GM18519 (cell line): ENCODE data around the gene WNT6.

Experiments used
- ATAC-seq: cut with Tn5 transposase; IDR thresholded peaks from one replicate; pipeline ENCODE4 v1.9.1; 2021; ENCODE audit warnings: mild to moderate bottlenecking, moderate library complexity; ENCODE audit not compliant: unreplicated experiment, low FRiP score

Gene WNT6

DNA sequence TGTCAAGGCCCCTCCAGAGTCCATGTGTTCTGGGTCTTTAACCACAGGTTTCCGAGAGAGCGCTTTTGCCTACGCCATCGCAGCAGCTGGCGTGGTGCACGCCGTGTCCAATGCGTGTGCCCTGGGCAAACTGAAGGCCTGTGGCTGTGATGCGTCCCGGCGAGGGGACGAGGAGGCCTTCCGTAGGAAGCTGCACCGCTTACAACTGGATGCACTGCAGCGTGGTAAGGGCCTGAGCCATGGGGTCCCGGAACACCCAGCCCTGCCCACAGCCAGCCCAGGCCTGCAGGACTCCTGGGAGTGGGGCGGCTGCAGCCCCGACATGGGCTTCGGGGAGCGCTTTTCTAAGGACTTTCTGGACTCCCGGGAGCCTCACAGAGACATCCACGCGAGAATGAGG lies 30.3 kb downstream of the WNT6 start:
- ATAC-seq: no peak

DNA sequence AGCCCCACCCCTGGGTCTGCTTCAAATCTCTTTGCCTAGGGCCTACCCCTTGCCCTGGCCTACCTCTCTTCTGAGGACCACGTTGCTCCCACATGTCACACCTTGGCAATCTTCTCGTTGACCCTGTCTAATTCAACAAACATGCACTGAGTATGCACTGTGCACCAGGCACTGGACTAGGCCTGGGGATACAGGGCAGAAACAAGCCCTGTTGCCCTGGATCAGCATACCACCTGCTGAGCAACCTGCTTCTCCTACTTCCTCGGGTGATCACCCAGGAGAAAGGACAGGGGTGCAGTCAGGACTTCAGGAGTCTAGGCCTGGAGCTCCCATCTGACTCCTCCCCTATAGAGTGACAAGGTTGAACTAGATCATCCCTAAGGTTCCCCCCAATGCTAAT lies 30.8 kb downstream of the WNT6 start:
- no peak for ATAC-seq

GRCh38 chr2:218891275-218892135 lies 31.9 kb downstream of the WNT6 start:
- no peak for ATAC-seq

- ATAC-seq: peak; percentile 48
Observed at GRCh38 chr2:218892693-218893348, 33.2 kb downstream of the WNT6 start.

- no peak for ATAC-seq
Observed at GRCh38 chr2:218893349-218894150, 33.9 kb downstream of the WNT6 start.

DNA sequence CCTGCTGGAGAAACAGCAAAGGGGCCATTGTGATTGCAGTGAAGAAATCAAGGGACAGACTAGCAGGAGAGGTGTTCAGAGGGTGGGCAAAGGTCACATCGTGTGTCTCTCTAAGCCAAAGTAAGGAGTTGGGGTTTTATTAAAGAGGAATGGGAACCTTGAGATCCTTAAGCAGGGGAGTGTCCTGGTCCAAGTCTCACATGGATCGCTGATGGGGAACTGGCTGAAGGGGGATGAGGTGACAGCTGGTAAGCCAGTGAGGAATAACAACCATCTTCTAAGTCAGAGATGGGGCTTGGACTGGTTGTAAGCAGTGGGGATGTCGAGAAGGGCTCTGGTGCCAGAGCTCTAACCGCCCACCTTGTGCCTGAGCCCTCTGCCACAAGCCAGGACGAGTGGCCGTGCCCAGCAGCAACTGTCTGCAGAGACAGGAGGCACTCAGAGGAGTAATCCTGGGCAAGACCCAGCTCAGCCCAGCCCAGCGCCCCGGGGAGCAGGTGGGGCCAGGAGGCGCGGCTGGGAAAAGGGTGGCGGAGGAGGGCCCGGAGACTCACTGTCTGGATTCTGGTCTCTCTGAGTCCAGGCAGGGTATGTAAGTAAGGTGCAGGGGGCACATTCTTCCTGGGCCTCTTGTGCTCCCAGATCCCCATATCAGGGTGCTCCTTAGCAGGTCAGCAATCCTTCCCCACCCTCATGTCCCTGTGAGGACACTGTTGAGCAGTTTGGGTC lies 34.7 kb downstream of the WNT6 start:
- no peak for ATAC-seq

- ATAC-seq: no peak
Observed at GRCh38 chr2:218894880-218895157, 35.2 kb downstream of the WNT6 start.

GRCh38 chr2:218895326-218895725 lies 35.7 kb downstream of the WNT6 start:
- no peak for ATAC-seq

DNA sequence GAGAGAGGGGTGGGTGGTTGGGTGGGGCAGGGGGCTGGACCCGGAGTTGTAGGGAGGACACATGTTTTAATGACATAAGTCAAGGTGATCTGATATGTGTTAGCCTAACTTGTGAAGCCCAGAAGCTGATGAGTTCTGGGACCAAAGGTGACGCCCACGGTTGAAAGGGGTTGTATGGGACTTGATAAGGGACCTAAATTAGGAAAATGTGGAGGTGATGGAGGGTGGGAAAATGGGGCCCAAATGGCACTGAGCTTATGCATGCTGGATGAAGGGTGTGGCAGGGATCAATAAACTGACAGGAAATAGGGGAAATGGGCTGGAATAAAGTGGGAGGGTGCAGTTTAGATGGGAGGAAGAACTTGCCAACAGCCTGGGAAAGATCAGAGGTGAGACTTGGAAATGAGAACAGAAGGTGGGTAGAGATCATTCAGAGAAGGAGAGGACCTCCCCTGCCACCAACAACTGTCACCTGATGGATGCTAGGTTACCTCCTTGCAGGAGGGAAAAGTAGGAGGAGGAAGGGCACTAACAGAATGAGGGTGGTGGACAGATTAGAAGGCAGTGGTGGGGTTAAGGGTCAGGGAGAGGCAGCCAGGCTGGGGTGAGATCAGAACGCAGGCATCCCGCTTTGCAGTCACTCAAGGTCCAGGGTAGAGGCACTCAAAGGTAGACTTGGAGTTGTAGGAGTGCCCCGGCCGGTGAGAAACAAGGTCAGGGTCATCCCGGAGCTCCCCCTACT lies 36.3 kb downstream of the WNT6 start:
- peak; percentile 1 for ATAC-seq

DNA sequence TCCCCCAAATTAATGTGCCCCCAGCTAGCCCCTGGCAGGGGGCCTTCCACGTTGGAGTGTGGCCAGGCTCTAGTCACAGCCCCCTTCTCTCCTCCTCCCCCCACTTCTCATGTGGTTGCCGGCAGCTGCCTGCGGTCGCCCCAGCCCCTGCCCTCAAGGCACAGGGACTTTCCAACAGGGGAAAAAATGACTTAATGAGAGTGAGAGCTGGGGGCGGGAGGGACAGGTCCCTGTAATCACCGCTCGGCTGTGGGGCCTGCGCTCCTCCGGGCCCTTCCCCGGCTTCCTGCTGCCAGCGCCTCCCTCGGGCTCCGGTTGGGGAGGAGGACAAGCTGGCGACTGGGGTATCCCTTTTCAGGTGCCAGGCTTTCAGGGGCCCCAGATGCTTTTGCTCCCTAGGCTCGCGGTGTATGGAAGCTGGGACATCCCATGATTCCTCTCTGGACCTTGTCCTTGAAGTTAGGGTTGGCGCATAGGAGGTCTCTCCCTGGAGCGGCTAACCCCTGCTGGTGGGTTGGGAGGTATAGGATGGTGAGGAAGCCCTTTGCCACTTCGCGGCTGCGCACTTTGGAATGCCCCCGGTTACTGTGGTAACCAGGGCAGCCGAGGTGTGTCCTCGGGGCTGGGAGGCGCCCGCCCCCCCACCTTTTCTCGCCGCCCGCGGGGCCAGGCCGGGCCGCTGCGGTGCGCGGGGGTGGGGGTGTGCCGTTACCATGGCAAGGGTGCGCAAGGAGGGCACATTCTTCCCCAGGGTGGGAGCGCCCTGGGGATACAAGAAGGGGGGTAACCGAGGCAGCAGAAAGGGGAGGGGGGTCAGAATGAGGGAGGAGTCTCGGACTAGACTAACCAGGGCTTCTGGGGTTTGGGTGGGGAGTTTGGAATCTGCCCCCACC lies 37.1 kb downstream of the WNT6 start:
- ATAC-seq: peak; percentile 38

DNA sequence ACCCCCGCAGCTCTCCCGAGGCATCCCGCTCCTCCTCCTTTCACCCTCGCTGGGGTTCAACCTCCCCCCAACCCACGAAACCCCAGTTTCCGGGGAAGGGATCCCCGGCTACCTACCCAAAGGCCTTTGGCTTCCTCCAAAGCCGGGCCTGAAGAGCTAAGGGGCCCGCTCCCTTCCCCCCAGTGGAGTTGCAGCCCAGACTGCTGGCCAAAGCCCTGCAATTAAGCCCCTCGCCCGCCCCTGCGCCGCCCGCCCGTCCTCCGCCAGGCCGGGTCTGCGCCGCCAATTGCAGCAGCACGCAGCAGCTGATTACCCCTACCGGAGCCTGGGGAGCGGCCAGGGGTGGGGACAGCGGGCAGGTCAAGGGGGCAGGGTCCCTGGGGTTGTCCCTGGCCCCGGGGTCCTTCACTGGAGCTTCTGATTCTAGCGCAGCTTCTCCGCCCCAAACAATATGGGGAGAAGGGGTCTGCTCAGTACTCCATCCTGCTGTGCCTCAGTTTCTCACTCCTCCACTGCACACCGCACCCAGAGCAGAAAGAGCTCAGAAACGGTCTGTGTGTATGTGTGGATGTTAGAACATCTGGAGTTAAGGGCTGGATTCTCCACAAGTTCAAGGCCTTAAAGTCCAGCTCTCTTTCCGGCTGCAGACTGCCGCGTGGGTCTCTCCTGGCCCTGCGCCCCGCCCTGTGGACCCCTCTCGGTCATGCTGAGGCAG lies 37.9 kb downstream of the WNT6 start:
- no peak for ATAC-seq

DNA sequence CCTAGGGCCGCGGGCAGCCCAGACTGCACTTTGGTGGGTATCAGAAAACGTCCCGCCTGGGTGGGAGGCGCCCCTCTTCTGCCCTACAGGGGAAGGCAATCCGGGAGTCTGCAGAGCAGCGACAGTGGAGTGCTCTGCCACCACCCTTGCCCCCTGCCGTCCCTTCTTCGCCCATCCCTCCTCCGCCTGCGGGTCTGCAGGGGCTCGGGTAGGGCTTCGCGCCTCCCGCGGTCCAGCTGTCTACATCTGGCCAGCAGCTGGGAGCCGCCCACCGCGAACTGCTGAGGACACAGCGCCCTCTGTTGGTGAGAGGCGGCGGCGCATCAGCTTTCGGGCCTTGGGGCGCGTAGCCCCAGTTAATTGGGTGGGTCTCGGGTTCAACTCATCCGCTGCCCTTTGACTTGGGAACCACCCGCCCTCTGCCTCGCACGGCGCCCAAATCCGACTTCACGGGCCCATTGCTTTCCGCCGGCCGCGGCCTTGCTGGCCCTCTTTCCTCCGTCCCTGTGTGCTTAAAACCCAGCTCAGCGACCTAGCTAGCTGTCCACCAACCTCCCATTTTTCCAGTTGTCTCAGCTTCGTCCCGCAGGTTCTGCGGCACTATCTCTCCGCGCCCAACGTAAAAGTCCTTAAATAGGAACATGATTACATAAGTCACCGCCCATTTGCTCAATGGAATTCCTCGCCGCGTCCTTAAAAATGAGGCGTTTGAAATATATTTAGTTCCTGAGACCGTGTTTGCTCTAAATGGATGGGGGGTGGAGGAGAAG lies 38.7 kb downstream of the WNT6 start:
- ATAC-seq: peak; percentile 33

- no peak for ATAC-seq
Observed at GRCh38 chr2:218899147-218899546, 39.5 kb downstream of the WNT6 start.

DNA sequence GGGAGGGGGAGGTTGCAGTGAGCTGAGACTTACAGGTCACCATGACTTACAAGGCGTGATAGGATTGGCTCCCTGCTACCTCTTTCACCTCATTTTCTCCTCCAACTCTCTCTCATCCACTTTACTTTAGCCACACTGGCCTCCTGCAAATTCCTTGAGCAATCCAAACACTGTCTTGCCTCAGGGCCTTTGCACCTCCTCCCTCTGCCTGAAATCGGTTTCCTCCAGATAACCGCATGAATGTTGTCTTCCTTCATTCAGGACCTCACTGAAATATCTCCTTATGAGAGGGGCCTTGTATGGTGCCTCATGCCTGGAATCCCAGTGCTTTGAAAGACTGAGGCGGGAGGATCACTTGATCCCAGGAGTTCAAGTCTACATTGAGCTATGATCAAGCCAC lies 42.8 kb downstream of the WNT6 start:
- no peak for ATAC-seq

DNA sequence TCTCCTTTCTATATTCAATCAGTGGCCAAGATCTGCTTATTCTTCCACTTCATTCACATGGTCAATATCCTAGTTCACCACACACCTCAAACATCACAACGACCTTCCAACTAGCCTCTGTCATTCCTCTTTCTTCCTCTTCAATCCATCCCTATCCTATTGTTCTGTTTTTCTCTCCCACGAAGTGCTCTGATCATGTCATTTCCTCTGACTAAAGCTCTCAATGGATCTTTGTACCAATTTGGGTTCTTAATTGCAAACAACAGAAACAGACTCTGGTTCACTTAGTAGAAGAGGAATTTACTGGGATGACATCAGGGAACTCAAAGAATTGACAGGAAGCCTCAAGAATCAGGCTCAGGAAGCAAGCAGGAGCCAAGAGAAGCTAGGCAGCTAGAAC lies 44.6 kb downstream of the WNT6 start:
- no peak for ATAC-seq

DNA sequence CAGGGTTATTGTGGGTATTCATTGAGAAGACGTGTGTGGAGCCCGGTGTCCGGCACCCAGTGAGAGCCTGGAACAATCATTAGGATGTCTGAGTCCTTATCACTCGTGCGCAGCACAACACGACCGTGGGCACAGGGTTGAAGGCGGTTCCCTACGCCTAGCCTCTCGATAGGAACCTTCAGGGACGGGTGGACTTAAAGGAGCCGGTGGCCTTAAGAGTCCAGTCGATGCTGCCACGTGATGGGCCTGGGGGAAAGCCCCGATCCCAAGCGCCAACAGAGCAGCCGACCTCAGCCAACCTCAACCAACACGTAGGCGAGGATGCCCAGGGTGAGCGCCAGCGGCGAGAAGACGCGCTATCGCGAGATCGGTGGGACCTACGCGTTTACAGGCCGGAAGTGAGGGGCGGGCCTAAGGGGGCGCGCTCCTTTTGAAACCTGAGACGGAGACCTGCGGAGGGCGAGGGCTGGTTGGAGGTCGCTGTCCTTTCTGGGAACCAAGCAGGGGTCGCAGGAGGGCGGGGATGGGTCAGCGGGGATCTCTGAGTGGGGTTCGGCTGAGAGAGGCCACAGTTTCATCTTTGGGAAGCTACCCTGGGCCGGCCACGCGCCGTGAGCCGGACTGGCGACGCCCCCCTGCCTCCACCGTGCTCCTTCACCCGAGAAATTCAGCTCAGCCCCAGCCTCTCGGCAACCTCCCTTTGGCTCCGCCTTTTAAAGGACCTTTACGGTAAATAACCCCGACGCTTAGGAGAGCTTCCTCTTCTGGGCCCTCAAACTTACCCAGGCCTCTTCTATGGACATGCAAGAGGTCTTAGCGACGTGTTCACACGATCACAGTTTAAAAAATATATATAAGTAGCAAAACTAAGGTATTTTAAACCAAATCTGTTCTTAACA lies 49.4 kb downstream of the WNT6 start:
- peak; percentile 81 for ATAC-seq

DNA sequence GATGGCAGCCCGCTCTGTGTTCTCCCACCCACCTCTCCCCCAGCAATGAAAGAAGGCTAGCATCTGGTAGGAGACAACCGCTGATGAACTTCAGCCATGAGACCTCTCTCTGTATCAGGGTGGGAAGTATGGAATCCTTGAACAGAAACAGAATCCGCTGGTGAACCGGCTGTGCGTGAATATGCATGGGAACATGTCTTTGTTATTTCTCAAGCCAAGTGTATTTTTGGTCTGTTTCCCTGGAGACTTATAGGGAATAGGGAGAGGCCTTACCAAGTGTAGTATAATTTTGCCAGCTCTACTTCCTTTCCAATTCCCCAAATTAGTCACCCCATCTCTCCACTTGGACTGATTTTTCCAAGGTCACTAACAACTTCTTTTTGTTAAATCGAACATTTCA lies 51.1 kb downstream of the WNT6 start:
- ATAC-seq: no peak
